Caki2 (cell line): ENCODE data around the gene LRRN2. TPM values are rescaled to one million over a fixed set of nuclear protein-coding genes. Genes with fewer than 3 reads are reported as not detected.
"Not testable (repeated sequence)": the region's sequence is repeated elsewhere in the genome, so short reads cannot be mapped to it uniquely, and the experiment has no call there.

Source experiments
- DNase-seq: peaks from one replicate; pipeline ENCODE4 v3.0.0-alpha.2; 2015; ENCODE audit warnings: low read depth
- in situ Hi-C: cut with HindIII; loops from 2 replicates; pipeline ENCODE4 v1.10.0; 2016; ENCODE audit warnings: low sequenced_read_pairs, low pct_unique_long_range_greater_than_20kb, mixed read lengths
- total RNA-seq: library from RNA; depleted of rRNA; stranded (reverse); fragments of >200 nt; shearing (Covaris generic); gene quantifications from 2 replicates; pipeline ENCODE4 v1.2.3, GENCODE V29; 2014; ENCODE audit warnings: low replicate concordance

Gene LRRN2
- total RNA-seq, 1 experiment from 2014 or later, result 0.64 TPM

DNA sequence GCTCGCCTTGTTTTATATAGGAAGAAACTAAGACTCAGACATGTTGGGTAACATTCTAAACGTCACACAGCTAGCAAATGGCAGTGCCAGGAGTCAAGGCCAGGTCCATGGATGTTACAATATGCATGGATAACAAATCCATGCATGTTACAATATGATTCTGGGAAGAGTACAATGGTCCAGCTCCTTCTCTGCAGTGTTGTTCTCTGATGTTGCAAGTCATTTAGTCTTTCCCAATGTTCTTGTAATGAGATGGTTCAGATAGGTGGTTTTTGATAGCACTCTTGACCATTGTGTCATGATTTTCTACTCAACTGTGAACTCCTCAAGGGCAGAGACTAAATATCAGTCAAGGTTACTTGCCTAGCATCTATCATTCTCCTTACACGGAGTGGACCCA, 15.7 kb upstream of the LRRN2 start:
- in situ Hi-C loops, result no loop called here
- no peak for DNase-seq

DNA sequence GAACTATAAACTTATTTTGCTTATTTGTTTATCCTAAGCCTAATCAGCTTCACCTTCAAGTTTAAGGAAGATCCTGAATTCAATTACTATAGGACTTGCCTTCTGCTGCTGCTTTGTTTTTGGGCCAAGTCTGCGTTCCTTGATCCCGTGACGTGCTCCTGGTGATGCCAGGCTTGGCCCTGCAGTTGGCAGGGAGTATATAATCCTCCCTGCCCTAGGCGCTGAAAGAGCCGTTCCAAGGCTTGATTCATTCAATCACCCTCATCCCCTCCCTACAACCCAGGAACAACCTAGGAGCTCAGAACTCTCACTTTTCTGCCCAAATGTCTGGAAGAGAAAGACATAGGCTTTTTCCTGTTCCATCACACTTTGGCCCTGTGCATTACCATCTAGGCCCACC, 12.4 kb upstream of the LRRN2 start:
- in situ Hi-C loops, result no loop called here
- DNase-seq, result no peak

DNA sequence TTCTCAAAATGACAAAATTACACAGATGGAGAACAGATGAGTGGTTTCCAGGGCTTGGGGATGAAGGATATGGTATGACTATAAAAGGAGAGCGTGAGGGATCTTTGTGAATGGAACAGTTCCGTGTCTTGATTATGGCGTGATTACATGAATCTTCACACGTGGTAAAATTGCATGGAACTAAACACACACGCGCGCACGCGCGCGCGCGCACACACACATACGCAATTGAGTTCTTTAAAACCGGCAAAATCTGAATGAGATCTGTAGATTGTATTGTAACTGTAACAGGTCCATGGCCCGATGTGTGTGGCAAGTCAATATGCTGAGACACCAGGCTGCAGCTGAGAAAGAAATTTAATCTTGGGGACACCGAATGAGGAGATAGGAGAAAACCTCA, 11.1 kb upstream of the LRRN2 start:
- in situ Hi-C loops, result no loop called here
- DNase-seq, result no peak

DNA sequence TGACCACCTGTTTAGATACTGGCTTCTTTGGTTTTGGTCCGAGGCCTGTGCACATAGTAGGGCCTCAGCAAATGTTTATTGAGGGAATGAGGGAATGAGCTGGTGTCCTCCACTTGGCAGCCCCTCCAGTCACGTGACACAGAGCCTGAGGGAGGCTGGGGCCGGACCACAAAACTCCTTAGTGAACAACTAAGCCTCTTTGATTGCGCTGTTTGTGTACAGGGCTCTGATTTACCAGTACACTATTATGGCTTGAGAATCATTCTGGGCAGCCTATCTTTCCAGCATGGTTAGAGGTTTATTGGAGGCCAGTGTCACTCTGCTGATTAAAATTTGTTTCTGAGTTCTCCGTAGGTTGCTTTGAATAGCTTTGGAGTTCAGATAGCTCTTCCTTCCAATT, 10.2 kb upstream of the LRRN2 start:
- no peak for DNase-seq
- in situ Hi-C loops, result no loop called here

DNA sequence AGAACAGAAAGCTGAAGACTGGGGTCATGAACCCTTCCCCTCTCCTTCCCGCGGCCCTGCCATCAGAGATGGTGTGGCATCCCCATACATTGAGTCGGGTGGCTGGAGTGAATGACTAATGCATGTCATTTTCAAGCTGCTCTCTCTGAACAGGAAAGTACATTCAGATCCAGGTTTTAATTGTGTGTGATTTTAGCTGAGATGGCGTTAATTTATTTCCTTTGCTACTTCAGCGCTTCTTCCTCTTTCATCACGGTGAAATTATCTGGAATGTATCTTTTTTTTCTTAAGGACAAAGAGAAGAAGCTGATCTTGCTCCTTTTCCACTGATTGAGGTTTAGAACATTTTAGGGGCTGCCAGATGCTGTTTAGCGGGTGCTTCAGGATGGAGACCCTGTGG, 8.6 kb upstream of the LRRN2 start:
- DNase-seq, result no peak
- in situ Hi-C loops, result no loop called here

DNA sequence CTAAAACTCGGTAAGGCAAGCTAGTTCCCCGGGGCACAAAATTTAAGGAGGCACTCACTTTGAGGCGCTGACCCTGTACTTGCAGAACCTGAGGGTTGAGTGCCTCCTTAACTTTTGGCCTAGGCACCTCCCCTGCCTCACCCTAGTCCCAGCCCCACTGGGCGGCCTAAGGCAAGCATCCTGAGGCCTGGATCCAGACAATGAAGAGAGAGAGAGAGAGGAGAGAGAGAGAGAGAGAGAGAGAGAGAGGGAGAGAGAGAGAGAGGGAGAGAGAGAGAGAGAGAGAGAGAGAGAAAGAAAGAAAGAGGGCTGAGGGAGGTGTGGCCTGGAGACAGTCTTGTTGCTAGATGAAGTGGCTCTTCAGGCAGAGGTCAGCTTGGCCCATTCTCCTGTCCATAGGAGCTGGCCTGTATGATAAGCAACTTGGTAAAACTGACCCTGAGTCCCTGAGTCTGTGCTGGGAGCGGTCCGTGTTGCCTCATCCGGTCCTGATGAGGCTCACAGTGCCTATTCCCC, 7.4 kb upstream of the LRRN2 start:
- DNase-seq, result no peak

DNA sequence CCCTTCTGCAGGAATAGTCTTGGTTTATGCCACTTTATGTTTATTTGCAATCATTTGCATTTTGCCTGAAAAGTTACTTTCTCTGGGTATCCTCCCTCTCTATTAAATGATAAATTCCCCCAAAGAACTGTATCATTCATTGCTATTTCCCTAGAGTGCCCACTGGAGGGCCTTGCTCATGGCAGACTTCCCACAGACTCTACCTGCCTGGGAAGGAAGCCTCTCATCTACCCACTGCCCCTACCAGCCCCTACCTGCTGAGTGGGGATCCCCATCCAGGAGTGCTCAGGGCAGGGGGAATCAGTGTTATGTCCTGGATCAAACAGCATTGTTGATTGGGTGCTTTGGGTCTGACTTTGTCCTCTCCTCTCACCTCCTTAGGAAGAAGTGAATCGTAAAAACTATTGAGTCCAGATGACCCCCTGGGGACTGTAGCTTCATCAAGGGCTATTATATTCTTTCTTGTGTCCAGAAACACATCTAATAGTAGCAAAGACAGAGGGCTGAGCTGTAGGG, 6.8 kb upstream of the LRRN2 start:
- DNase-seq, result no peak
- in situ Hi-C loops, result no loop called here

More for the DNA sequence above, 7.4 kb upstream of the LRRN2 start:
- in situ Hi-C loops, result no loop called here

DNA sequence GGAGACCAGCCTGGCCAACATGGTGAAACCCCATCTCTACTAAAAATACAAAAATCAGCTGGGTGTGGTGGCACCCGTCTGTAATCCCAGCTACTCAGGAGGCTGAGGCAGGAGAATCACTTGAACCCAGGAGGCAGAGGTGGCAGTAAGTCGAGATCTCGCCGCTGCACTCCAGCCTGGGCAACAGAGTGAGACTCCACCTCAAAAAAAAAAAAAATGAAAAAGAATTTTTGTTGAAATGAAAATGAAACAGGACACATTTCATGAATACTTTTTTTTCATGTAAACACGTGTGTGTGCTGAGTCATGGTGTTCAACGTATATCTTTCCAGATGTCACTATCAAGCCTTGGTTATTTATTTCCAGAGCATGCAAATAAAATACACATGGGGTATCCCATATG, 5.8 kb upstream of the LRRN2 start:
- in situ Hi-C loops, DNase-seq: not testable (repeated sequence)

DNA sequence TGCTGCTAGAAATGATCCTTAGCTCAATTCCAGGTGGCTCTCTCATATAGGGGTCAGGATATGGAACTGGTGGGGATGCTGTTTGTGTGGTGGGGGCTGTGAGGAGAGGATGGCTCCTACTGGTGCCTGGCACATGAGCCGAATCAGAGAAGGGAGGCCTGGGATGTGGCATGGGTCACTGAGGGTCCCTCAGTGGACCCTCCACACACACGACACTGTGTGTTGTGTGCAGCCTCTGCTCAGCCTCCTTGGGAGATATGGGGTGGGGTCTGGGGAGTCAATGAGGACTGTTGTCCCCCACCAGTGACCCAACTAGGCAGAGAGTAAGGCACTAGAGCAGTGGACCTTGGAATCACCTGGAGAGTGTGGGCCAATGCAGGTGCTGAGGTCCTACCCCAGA, 3.2 kb upstream of the LRRN2 start:
- in situ Hi-C loops, result no loop called here

DNA sequence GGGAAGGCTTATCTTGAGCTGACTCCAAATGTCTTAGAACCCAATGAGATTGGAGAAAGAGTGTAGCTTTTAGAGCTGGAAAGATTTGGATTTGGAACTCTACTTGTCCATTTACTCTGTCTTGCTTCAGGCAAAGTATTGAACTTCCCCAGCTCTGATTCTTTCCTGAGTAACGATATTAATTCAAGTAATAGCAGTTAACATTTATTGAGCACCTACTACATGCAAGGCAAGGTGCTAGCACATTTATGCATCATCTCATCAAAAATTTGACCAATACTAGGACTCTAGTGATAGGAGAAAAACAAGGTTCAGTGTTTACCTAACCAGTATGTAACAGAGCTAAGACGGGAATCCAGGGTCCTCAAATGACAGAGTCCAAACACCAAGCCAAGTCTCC, 2.5 kb upstream of the LRRN2 start:
- in situ Hi-C loops, result no loop called here

More for the DNA sequence above, 3.2 kb upstream of the LRRN2 start:
- DNase-seq, result no peak

DNA sequence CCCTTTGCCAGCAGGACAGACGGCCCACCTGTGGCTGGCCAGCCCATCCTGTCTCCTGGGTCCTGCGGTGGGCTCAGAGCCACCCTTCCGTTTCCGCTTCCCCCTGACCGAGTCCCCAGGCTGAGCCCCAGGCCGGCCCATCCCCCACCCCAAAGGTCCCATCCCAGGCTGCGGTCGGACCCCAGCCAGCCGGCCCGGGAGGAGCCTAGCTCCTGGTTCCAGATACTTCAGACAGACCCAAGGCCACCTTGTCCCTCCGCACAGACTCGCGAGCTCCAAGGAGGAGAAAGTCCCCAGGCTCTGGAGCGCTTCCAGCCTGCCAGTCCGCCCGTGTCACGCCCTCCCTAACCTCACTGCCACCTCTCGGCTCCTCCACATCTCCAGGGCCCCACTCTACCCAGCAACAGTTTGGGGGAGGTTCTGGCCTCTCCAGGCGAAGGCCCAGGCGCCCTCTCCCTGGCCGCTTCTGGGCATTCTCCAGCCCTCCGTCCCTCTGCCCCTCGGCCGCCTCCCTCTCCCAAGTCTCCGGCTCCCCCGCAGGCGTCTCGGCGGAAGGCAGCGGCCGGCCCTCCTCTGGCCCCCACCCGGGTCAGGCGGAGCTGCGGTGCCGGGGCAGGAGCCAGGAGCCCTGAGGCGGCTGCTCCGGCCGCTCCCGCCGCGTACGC, 835 bp downstream of the LRRN2 start:
- in situ Hi-C loops, result no loop called here
- DNase-seq, result no peak

More for the DNA sequence above, 2.5 kb upstream of the LRRN2 start:
- no peak for DNase-seq

DNA sequence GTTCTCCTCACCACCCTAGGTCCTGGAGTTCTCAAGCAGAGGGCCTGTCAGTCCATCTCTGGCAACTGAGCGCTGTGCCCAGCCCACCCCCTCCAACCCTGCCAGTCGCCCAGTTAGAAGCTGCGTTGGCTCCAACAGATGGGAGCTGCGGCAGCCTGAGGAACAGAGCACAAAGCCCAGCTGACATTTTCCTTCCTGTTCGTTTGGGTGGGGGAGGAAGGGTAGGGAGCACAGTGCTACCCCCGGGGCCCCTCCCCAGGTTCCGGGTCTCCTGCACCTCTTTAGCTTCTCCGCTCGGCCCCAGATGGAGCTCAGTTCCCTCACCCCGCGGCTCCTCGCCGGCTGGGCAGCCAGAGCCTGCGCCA, 1.4 kb downstream of the LRRN2 start:
- DNase-seq, result no peak
- in situ Hi-C loops, result no loop called here

DNA sequence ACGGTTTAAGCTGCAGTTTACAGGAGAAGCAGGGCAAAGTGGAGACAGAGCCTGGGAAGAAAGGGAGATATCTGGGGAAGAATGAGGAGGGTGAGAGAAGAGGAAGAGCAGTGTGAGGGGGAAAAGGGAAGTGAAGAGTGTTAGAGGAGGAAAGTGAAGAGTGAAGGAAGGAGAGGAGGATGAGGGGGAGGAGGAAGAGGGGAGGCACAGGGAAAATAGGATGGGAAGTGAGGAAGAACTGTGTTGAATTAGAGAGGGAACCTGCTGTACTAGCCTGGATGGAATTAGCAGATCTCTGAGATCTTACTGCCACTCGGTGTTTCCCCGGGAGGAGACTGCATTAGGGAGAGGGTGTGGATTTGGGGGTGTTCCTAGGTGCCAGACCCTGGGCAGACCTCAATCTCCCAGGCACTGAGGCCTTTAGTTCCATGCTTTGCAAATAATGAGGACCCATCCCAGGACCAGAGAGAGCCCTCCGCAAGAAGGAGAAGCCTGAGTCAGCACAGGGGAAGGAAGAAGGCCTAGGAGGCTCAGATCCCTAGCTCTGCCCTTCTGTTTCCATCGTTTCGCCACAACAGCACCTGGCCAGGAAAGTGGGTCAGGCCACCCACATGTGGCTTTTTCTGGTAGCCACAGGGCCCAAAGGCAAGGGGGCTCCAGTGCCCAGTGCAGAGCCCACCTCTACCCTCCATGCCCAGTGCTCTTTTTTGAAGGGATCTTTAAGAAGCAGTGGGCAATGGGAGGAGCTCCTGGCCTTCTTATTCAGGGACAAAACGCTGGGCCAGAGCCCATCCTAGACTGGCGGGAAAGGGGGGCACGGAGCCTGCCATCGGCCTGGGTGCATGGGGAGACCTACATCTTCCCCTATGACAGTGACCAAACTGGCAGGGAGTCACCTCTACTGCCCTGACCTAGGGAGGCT, 2.0 kb downstream of the LRRN2 start:
- no peak for DNase-seq
- in situ Hi-C loops, result no loop called here

DNA sequence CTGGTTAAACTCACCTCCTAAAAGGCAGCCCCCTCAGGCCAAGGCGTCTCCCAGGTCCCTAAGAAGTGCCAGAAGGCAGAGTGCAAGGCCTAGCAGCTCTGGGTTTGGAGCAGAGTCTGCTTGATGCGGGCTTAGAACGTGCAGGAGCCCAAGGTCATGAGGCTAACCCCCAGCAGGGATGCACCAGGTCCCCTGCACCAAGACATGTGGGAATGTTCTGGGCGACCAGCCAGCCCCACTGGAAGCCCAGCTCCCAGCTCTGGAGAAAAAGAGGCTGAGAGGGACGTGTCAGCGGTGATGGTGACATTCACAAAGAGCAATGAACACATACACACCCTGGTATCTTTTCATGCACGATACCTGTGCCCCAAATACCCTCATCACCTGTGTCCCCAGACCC, 5.1 kb downstream of the LRRN2 start:
- in situ Hi-C loops, result no loop called here

DNA sequence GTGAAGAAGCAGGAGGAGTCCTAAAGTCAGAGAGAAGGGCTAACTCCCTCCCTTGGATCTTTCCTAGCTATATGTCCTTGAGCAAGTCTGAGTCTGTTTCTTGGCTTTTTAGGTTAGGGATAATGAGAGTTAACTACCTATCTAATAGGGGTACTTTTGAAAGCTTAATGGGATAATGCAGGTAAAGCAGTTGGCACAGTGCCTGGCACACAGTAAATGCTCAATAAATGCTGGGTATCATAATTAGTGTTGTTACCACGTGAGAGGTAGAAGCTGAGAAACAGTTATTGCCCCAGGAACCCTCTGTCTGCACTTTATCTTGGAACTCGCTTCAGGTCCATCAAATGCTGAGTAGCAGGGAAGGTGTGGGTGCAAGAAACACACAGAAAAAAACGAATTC, 5.5 kb downstream of the LRRN2 start:
- in situ Hi-C loops, result no loop called here
- no peak for DNase-seq

More for the DNA sequence above, 5.1 kb downstream of the LRRN2 start:
- no peak for DNase-seq

DNA sequence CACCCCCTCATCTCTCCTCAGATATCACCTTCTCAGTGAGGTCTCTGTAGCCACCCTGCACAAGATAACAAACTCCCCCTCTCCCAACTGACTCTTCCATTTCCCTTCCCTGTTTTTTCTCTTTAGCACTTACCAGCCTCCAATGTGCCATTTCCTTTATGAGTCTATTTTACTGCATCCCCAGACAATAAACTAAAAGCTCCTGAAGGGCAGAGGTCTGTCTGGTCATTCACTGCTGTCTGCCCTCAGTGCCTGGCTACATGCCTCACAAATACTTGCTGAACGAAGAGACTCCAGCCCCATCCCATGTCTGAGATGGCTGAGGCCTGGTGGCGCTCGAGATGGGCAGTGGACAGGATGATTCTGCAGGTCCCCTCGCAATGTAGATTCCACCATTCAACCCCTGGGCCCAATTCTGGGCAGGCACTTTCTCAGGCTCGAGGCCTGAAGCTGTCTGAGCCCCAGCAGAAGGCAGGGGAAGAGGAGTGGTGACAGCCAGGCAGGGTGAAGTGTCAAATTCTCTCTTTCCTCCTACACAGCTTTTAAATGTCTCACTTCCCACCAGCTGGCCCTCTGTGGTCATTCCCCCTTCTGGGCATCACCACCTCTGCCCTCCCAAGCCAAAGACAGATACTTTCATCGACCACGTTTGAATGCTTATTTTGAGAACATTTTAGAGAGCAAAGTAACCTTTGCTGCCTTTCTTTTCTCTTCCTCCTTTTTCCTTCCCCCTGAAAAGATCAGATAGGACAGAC, 6.6 kb downstream of the LRRN2 start:
- in situ Hi-C loops, result no loop called here
- DNase-seq, result no peak

DNA sequence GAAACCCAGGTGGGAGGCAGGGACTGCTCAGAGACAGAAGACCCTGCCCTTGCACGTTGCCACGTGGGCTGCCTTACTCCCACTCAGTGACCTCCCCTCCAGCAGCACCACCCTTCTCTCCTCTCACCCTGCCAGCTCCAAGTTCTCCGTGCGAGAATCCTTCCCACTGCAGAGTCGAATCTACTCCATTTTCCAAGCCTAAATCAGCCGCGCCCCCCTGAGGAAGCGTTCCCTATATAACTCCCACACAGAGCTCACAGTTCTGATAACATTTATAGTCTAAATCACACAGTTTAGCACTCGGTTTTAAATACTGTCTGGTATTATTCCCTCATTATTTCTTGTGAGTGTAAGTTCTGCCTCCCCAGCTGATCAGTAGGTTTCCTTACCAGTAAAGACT, 7.7 kb downstream of the LRRN2 start:
- in situ Hi-C loops, result no loop called here
- no peak for DNase-seq

DNA sequence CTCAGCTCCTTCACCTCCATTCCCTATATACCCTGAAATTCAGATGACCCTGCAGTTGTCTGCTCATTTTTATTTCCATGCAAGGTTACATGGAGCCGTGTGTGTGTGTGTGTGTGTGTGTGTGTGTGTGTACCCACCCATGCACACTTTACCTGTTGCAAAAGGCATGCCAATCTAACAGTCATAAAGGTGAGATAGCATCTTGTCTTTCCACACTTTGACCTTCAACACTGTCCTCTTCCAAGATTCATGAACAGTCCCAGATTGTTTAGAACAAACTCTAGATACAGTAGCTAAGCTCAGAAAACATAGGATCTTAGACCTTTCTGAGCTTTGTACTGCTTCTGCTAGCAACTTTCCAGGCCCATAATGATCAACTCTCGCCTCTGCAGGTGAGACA, 9.5 kb downstream of the LRRN2 start:
- no peak for DNase-seq
- in situ Hi-C loops, result no loop called here
